Measurements from ENCODE around the gene HAS3.

Gene HAS3

GRCh38 chr16:69111216-69111875 is 5.9 kb downstream of the HAS3 start:
- POLR2A ChIA-PET, result interaction anchor here (0.9 kb wide), 1 partner anchor 39 kb away, joined by 3 read pairs; no protein-coding TSS in a partner anchor
- peaks cover 0 to 46% of the 10 kb centered on the region in 2 experiments; a peak in 1 of 3 replicates for H3K36me3 ChIP-seq (ENCODE audit: control insufficient read depth in 2 of 2, insufficient read depth in 1 of 2, low read length in 2 of 2)

GRCh38 chr16:69111876-69112230 is 6.4 kb downstream of the HAS3 start:
- CTCF ChIA-PET, result interaction anchor here (0.7 to 5.6 kb wide), 9 partner anchors 9 to 522 kb away, joined by 3 to 57 read pairs (median 5); no protein-coding TSS in a partner anchor
- Histone ChIP-seq H3K4me1 (ENCODE audit: control insufficient read depth, insufficient read depth, low read length) (no peaks in the 10 kb centered on the region; the same call in 1 of the 2 replicates), H3K27ac (ENCODE audit: extremely low read depth, low read depth, low read length) (no peak overlapping the region), H3K9me3 (ENCODE audit: control insufficient read depth, insufficient read depth, low read depth, low read length) (no peaks in the 10 kb centered on the region), H3K4me3 (ENCODE audit: low read depth, low read length) (no peak overlapping the region), H3K36me3 (ENCODE audit: control insufficient read depth in 2 of 2, insufficient read depth in 1 of 2, low read length in 2 of 2) (peaks cover 0 to 51% of the 10 kb centered on the region in 2 experiments; a peak in 1 of 3 replicates)
- TF ChIP-seq ZNF23 (tag by site-specific recombination; IDR thresholded peaks at IDR 0.05; ENCODE audit: borderline replicate concordance), result no peak
- no peak for TF ChIP-seq ZFHX2 (tag by site-specific recombination; conservative IDR thresholded peaks at IDR 0.05)
- no peak for TF ChIP-seq REST (tag by site-specific recombination; IDR thresholded peaks at IDR 0.05)
- no peak for TF ChIP-seq ZFP69B (tag by site-specific recombination; IDR thresholded peaks at IDR 0.05)
- TF ChIP-seq OVOL3 (tag by site-specific recombination; IDR thresholded peaks at IDR 0.05), result no peak
- POLR2A ChIA-PET, result no interaction called here

More at GRCh38 chr16:69111216-69111875, 5.9 kb downstream of the HAS3 start:
- Histone ChIP-seq H3K9me3 (ENCODE audit: control insufficient read depth, insufficient read depth, low read depth, low read length) (no peaks in the 10 kb centered on the region), H3K4me3 (ENCODE audit: low read depth, low read length) (no peak overlapping the region), H3K27ac (ENCODE audit: extremely low read depth, low read depth, low read length) (no peak overlapping the region), H3K4me1 (ENCODE audit: control insufficient read depth, insufficient read depth, low read length) (no peaks in the 10 kb centered on the region; the same call in 1 of the 2 replicates)
- CTCF ChIA-PET, result interaction anchor here (0.6 to 3.7 kb wide), 8 partner anchors 10 to 305 kb away, joined by 3 to 11 read pairs (median 4); no protein-coding TSS in a partner anchor
- no peak for TF ChIP-seq ZNF239 (tag by site-specific recombination; IDR thresholded peaks at IDR 0.05)
- no peak for TF ChIP-seq ZNF138 (tag by site-specific recombination; IDR thresholded peaks at IDR 0.05; ENCODE audit: borderline replicate concordance)
- TF ChIP-seq ZNF529 (tag by site-specific recombination; IDR thresholded peaks at IDR 0.05; ENCODE audit: insufficient replicate concordance), result no peak
- TF ChIP-seq SCRT1 (tag by site-specific recombination; IDR thresholded peaks at IDR 0.05; ENCODE audit: borderline replicate concordance), result no peak
- no peak for TF ChIP-seq GLI4 (tag by site-specific recombination; IDR thresholded peaks at IDR 0.05)
- TF ChIP-seq, protein P1, sequence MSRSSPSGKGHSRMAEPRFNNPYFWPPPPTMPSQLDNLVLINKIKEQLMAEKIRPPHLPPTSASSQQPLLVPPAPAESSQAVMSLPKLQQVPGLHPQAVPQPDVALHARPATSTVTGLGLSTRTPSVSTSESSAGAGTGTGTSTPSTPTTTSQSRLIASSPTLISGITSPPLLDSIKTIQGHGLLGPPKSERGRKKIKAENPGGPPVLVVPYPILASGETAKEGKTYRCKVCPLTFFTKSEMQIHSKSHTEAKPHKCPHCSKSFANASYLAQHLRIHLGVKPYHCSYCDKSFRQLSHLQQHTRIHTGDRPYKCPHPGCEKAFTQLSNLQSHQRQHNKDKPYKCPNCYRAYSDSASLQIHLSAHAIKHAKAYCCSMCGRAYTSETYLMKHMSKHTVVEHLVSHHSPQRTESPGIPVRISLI (tag by site-specific recombination; IDR thresholded peaks at IDR 0.05), result no peak
- TF ChIP-seq, protein P2, sequence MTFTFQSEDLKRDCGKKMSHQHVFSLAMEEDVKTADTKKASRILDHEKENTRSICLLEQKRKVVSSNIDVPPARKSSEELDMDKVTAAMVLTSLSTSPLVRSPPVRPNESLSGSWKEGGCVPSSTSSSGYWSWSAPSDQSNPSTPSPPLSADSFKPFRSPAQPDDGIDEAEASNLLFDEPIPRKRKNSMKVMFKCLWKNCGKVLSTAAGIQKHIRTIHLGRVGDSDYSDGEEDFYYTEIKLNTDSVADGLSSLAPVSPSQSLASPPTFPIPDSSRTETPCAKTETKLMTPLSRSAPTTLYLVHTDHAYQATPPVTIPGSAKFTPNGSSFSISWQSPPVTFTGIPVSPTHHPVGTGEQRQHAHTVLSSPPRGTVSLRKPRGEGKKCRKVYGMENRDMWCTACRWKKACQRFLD (tag by site-specific recombination; IDR thresholded peaks at IDR 0.05), result no peak
- no peak for TF ChIP-seq ZNF585B (tag by site-specific recombination; IDR thresholded peaks at IDR 0.05)
- TF ChIP-seq ZNF211 (tag by site-specific recombination; IDR thresholded peaks at IDR 0.05; ENCODE audit: low read depth), result no peak
- no peak for TF ChIP-seq PBX3 (CRISPR knock-in tag; IDR thresholded peaks at IDR 0.05)
- no peak for TF ChIP-seq CTCF (tag by site-specific recombination; IDR thresholded peaks at IDR 0.05)
- TF ChIP-seq SCRT2 (tag by site-specific recombination; IDR thresholded peaks at IDR 0.05), result no peak
